PC-9 (cell line): Measurements from ENCODE around the gene SCN7A. TPM values are rescaled to one million over a fixed set of nuclear protein-coding genes. Genes with fewer than 3 reads are reported as not detected.

Source experiments
- BruUV-seq: library from RNA; stranded (reverse); fragments of 400-500 nt; replicated peaks from 2 replicates; lab custom pipeline; 2021; lab: Mats Ljungman, UMichigan
- CTCF ChIA-PET: fragments of 300-600 bp; sonication (Branson Sonifier 250); formaldehyde crosslinking; loops from one replicate; lab custom pipeline; 2022; ENCODE audit warnings: antibody characterized with exemption; lab: Charles Lee
- POLR2A ChIA-PET: fragments of 300-600 bp; sonication (Branson Sonifier 250); formaldehyde crosslinking; loops from one replicate; lab custom pipeline; 2022; ENCODE audit warnings: antibody characterized with exemption; ENCODE audit not compliant: unreplicated experiment; lab: Charles Lee
- DNase-seq, 2 experiments: peaks; one replicate each; pipeline versions ENCODE4 v3.0.0 to v3.0.0-alpha.2; 2015 to 2022; ENCODE audit warnings: mixed read lengths in 1 of 2
- H2AFZ ChIP-seq: fragments of 200-600 bp; sonication (generic); 2 replicates; pipeline ENCODE4 v1.8.1; 2017; ENCODE audit warnings: antibody characterized with exemption
- H3F3A ChIP-seq: fragments of 200-600 bp; sonication (generic); 2 replicates; pipeline ENCODE4 v1.8.1; 2017; ENCODE audit warnings: antibody characterized with exemption, mild to moderate bottlenecking, low read depth; ENCODE audit not compliant: insufficient read depth
- H3K27ac ChIP-seq: fragments of 200-600 bp; sonication (generic); 2 replicates; pipeline ENCODE4 v1.6.1; 2016; ENCODE audit warnings: mixed run types
- H3K27me3 ChIP-seq: fragments of 200-600 bp; sonication (generic); 2 replicates; pipeline ENCODE4 v1.6.1; 2016; ENCODE audit warnings: low read depth, mixed run types; ENCODE audit not compliant: insufficient read depth
- H3K36me3 ChIP-seq: fragments of 200-600 bp; sonication (generic); 2 replicates; pipeline ENCODE4 v1.6.1; 2016; ENCODE audit warnings: low read depth, mixed run types
- H3K4me1 ChIP-seq: fragments of 200-600 bp; sonication (generic); replicated peaks from 2 replicates; pipeline ENCODE4 v1.6.1; 2016; ENCODE audit warnings: mixed run types; ENCODE audit not compliant: insufficient read depth
- H3K4me2 ChIP-seq: fragments of 200-600 bp; sonication (generic); 2 replicates; pipeline ENCODE4 v1.6.1; 2017; ENCODE audit warnings: mixed run types
- H3K4me3 ChIP-seq: fragments of 200-600 bp; sonication (generic); 2 replicates; pipeline ENCODE4 v1.6.1; 2016; ENCODE audit warnings: mixed run types
- H3K79me2 ChIP-seq: fragments of 200-600 bp; sonication (generic); 2 replicates; pipeline ENCODE4 v1.6.1; 2017; ENCODE audit warnings: low read depth, mixed run types
- H3K9me2 ChIP-seq: fragments of 200-600 bp; sonication (generic); 2 replicates; pipeline ENCODE4 v1.8.1; 2017; ENCODE audit warnings: mild to moderate bottlenecking; ENCODE audit not compliant: insufficient read depth
- H3K9me3 ChIP-seq: fragments of 200-600 bp; sonication (generic); 2 replicates; pipeline ENCODE4 v1.8.1; 2016; ENCODE audit warnings: low read depth; ENCODE audit not compliant: insufficient read depth
- H4K20me1 ChIP-seq: fragments of 200-600 bp; sonication (generic); 2 replicates; pipeline ENCODE4 v1.8.1; 2017; ENCODE audit not compliant: insufficient read depth
- EZH2 ChIP-seq: fragments of 200-600 bp; sonication (generic); IDR thresholded peaks from 2 replicates; pipeline ENCODE4 v1.8.0; 2017; ENCODE audit warnings: antibody characterized with exemption, low read depth
- intact Hi-C: fragments of 100-400 bp; cut with micrococcal nuclease; formaldehyde crosslinking; loops from one replicate; pipeline ENCODE4 v1.10.0; 2022; ENCODE audit not compliant: unreplicated experiment
- total RNA-seq: library from RNA; stranded (reverse); gene quantifications from 2 replicates; pipeline ENCODE4 v1.2.3, GENCODE V29; 2021
- TF ChIP-seq, protein P1 (sequence below): fragments of 200-600 bp; sonication (generic); conservative IDR thresholded peaks from 2 replicates; pipeline ENCODE4 v1.6.1; 2017; ENCODE audit warnings: mixed run types, antibody characterized with exemption, mild to moderate bottlenecking, moderate library complexity

Gene SCN7A
- total RNA-seq, 1 experiment from 2014 or later: not detected

DNA sequence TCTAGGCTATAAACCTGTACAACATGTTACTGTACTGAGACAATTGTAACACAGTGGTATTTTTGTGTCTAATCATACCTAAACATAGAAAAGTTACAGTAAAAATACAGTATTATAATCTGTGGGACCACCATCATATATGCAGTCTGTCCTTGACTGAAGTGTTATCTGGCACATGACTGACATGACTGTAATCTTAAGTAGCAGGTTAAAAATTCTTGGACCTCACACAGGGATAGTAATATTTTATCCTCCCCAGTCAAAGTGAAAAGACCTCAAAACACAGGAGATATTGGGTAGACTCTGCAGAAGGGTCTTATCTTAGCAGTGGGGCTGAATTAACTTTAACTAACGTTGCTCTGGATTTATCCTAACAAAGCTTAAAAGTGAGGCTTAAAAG, 113.4 kb downstream of the SCN7A start:
- Histone ChIP-seq H3F3A (no peaks in the 10 kb centered on the region), H4K20me1 (no peaks in the 10 kb centered on the region), H3K9me3 (no peaks in the 10 kb centered on the region), H3K27me3 (no peaks in the 10 kb centered on the region), H3K27ac (no peak overlapping the region), H3K79me2 (no peaks in the 10 kb centered on the region), H3K9me2 (no peaks in the 10 kb centered on the region), H3K4me1 (no peaks in the 10 kb centered on the region), H3K4me2 (no peak overlapping the region), H3K36me3 (no peaks in the 10 kb centered on the region), H3K4me3 (no peak overlapping the region), H2AFZ (no peak overlapping the region)
- CTCF ChIA-PET: no interaction called here
- BruUV-seq: no TSS peak
- intact Hi-C loops: no loop called here
- DNase-seq: no peak
- TF ChIP-seq EZH2: no peak
- TF ChIP-seq, protein P1, sequence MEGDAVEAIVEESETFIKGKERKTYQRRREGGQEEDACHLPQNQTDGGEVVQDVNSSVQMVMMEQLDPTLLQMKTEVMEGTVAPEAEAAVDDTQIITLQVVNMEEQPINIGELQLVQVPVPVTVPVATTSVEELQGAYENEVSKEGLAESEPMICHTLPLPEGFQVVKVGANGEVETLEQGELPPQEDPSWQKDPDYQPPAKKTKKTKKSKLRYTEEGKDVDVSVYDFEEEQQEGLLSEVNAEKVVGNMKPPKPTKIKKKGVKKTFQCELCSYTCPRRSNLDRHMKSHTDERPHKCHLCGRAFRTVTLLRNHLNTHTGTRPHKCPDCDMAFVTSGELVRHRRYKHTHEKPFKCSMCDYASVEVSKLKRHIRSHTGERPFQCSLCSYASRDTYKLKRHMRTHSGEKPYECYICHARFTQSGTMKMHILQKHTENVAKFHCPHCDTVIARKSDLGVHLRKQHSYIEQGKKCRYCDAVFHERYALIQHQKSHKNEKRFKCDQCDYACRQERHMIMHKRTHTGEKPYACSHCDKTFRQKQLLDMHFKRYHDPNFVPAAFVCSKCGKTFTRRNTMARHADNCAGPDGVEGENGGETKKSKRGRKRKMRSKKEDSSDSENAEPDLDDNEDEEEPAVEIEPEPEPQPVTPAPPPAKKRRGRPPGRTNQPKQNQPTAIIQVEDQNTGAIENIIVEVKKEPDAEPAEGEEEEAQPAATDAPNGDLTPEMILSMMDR: no peak
- POLR2A ChIA-PET: no interaction called here

DNA sequence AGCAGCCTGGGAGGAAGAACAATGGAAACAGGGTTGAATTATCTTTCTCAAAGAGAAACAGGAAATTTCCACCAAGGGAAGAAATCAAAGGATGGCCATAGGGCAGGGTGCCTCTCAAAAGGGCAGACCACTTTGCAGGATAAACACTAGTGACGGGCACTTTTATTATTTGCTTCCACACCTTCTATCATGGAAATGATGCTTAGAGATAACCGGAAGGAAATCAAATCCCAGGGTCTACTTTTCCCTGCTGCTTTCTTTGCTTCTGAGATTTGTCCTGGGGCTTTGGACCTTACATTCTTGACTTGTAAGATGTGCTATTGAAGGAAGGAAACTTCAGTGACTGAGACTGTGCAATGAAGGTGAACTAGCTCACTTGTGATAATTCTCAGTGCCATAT, 117.2 kb downstream of the SCN7A start:
- H3K4me2 ChIP-seq: no peak overlapping the region
- H3K9me2 ChIP-seq: no peaks in the 10 kb centered on the region
- no peaks in the 10 kb centered on the region for H3K9me3 ChIP-seq
- H3K27ac ChIP-seq: no peak overlapping the region
- BruUV-seq: no TSS peak
- ChIA-PET POLR2A (no interaction called here), CTCF (interaction anchor here (0.7 kb wide), 1 partner anchor 195 kb away, joined by 5 read pairs; no protein-coding TSS in a partner anchor)
- no peak overlapping the region for H3K4me3 ChIP-seq
- H4K20me1 ChIP-seq: no peaks in the 10 kb centered on the region
- no peaks in the 10 kb centered on the region for H3K36me3 ChIP-seq
- no peaks in the 10 kb centered on the region for H3K79me2 ChIP-seq
- TF ChIP-seq, protein P1: no peak
- TF ChIP-seq EZH2: no peak
- no peak overlapping the region for H2AFZ ChIP-seq
- H3K27me3 ChIP-seq: no peaks in the 10 kb centered on the region
- intact Hi-C loops: loop anchor here (5.0 kb wide), 2 partner anchors 135 to 195 kb away; no protein-coding TSS in a partner anchor
- 0 out of 2 replicates have a peak, but pooled peaks cover 8% of the 10 kb centered on the region for H3K4me1 ChIP-seq
- H3F3A ChIP-seq: no peaks in the 10 kb centered on the region
- DNase-seq: no peak

DNA sequence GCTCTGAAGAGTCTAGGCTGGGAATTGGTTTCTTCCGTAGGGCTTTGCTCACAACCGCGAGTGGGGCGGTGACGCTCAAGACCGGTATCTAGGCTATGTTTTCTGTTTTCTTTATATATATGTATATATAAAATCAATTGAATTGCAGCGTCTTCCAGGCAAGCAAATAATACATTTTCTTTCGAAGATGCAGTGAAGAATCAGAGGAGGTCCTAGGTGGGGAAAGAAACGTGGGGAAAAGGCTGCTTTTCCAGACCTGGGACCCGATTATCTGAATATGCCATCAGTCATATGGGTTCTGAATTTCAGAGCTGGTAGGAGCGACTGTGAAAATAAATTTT, 117.6 kb downstream of the SCN7A start:
- peak overlapping the region; percentile 77; the same call in 1 of the 2 replicates for H2AFZ ChIP-seq
- ChIA-PET CTCF (interaction anchor here (0.7 kb wide), 3 partner anchors 9 to 194 kb away, joined by 3 to 5 read pairs (median 4); no protein-coding TSS in a partner anchor), POLR2A (no interaction called here)
- H3K79me2 ChIP-seq: no peaks in the 10 kb centered on the region
- H3K4me3 ChIP-seq: no peak overlapping the region; the same call in 1 of the 2 replicates
- no peaks in the 10 kb centered on the region for H3K9me3 ChIP-seq
- no peaks in the 10 kb centered on the region for H3K9me2 ChIP-seq
- no peaks in the 10 kb centered on the region for H3K36me3 ChIP-seq
- H3K4me2 ChIP-seq: peak overlapping the region; percentile 84
- no TSS peak for BruUV-seq
- H4K20me1 ChIP-seq: no peaks in the 10 kb centered on the region
- TF ChIP-seq, protein P1: no peak
- TF ChIP-seq EZH2: no peak
- no peak for DNase-seq
- intact Hi-C loops: loop anchor here (5.0 kb wide), 2 partner anchors 134 to 194 kb away; no protein-coding TSS in a partner anchor
- H3K27me3 ChIP-seq: no peaks in the 10 kb centered on the region
- no peak overlapping the region for H3K27ac ChIP-seq
- H3K4me1 ChIP-seq: 0 out of 2 replicates have a peak, but pooled peaks cover 8% of the 10 kb centered on the region
- no peaks in the 10 kb centered on the region for H3F3A ChIP-seq
